Measurements from ENCODE around the gene OSTF1. TPM values are rescaled to one million over a fixed set of nuclear protein-coding genes. Genes with fewer than 3 reads are reported as not detected.

The OSTF1 gene
- total and polyA plus RNA-seq, 2 donors (not counting 3 experiments of a cell fraction or from before 2014, with no cell fraction given), result 23.5 to 70.9 TPM

GRCh38 chr9:75169623-75170022 is 81.3 kb downstream of the OSTF1 start:
- dilution Hi-C loops (cut with MboI; ENCODE audit: extremely low pct_ligation_motif_present, low sequenced_read_pairs), result no loop called here
- Histone ChIP-seq H3K27ac (ENCODE audit: insufficient read depth, low read depth, low read length) (peak overlapping the region; percentile 96), H3K4me1 (ENCODE audit: control insufficient read depth, extremely low read depth, insufficient read depth, low read length) (peaks cover 33% of the 10 kb centered on the region), H3K36me3 (ENCODE audit: control insufficient read depth in 2 of 2, extremely low read depth in 1 of 2, insufficient read depth in 2 of 2, low read length in 2 of 2) (no peaks in the 10 kb centered on the region), H3K9me3 (replicated peaks; ENCODE audit: control insufficient read depth, insufficient read depth, low read length) (no peaks in the 10 kb centered on the region), H3K27me3 (ENCODE audit: control insufficient read depth in 2 of 2, insufficient read depth in 2 of 2, low read length in 2 of 2) (no peaks in the 10 kb centered on the region), H3K9me1 (replicated peaks; ENCODE audit: control insufficient read depth, extremely low read depth, insufficient read depth, low read length) (no peaks in the 10 kb centered on the region), H2AFZ (ENCODE audit: low read depth, low read length) (no peak overlapping the region), H3K9ac (replicated peaks; ENCODE audit: extremely low read depth, insufficient read depth, low read length) (peak overlapping the region; percentile 39), H4K20me1 (replicated peaks; ENCODE audit: control insufficient read depth, extremely low read depth, insufficient read depth, low read length) (no peaks in the 10 kb centered on the region), H3K79me2 (ENCODE audit: control insufficient read depth, insufficient read depth, low read length) (no peaks in the 10 kb centered on the region), H3K4me2 (ENCODE audit: insufficient read depth, low read length) (peak overlapping the region; percentile 84), H3K4me3 (replicated peaks in 1 of 3; ENCODE audit: insufficient read depth in 1 of 3, low read depth in 1 of 3, low read length in 3 of 3) (no peak overlapping the region)
- ChIA-PET POLR2A (interaction anchor here (0.6 to 1.4 kb wide), 5 partner anchors 18 to 81 kb away, joined by 3 to 11 read pairs (median 5); partner anchors contain the start of genes NMRK1 and OSTF1), CTCF (interaction anchor here (0.8 to 4.8 kb wide), 9 partner anchors 12 to 697 kb away, joined by 3 to 45 read pairs (median 5); no protein-coding TSS in a partner anchor)
- FAIRE-seq, result peak; percentile 87
- BruUV-seq (replicated peaks), result no TSS peak
- peak; percentile 94 for TF ChIP-seq JUN (IDR thresholded peaks at IDR 0.05; ENCODE audit: borderline replicate concordance, insufficient read depth, insufficient read length, low read depth)
- peak; percentile 60 for TF ChIP-seq GATA2 (IDR thresholded peaks at IDR 0.05; ENCODE audit: insufficient read depth, insufficient read length, low read depth, low read length)
- TF ChIP-seq POLR2AphosphoS5 (IDR thresholded peaks at IDR 0.05; ENCODE audit: insufficient read depth, low read depth, low read length), result peak; percentile 28
- no peak for TF ChIP-seq CTCF (IDR thresholded peaks at IDR 0.05; ENCODE audit: extremely low read depth in 1 of 2, insufficient read depth in 1 of 2, low read depth in 1 of 2, low read length in 2 of 2)
- no peak for TF ChIP-seq EZH2 (IDR thresholded peaks at IDR 0.05; ENCODE audit: borderline replicate concordance, low read depth, low read length, severe bottlenecking)
- TF ChIP-seq FOS (IDR thresholded peaks at IDR 0.05; ENCODE audit: borderline replicate concordance, insufficient read depth, low read length), result peak; percentile 82
- no peak for TF ChIP-seq POLR2A (IDR thresholded peaks at IDR 0.05; ENCODE audit: low read depth, low read length)
- TF ChIP-seq MYC (IDR thresholded peaks at IDR 0.05; ENCODE audit: low read depth, low read length), result no peak
- no peak for TF ChIP-seq MAX (IDR thresholded peaks at IDR 0.05; ENCODE audit: insufficient read depth, insufficient read length)
- peak; percentile 96 for DNase-seq (ENCODE audit: low read depth, low spot score)
- intact Hi-C loops (cut with micrococcal nuclease), result loop anchor here (1.0 to 10.0 kb wide), 5 partner anchors 21 to 215 kb away; partner anchors contain the start of genes C9orf40, CARNMT1, NMRK1 and OSTF1
